AG04450 (cell line): ENCODE data around the gene MARS1. TPM values are rescaled to one million over a fixed set of nuclear protein-coding genes. Genes with fewer than 3 reads are reported as not detected.

Source experiments
- CTCF ChIA-PET: fragments of 300-600, 350-600 bp; formaldehyde crosslinking; extraction: SDS; loops from one replicate; lab custom pipeline; 2022; ENCODE audit warnings: antibody characterized with exemption, inconsistent platforms; lab: Charles Lee
- POLR2A ChIA-PET: fragments of 350-600 bp; formaldehyde crosslinking; extraction: SDS; loops from one replicate; lab custom pipeline; 2021; ENCODE audit warnings: antibody characterized with exemption, inconsistent platforms; lab: Yijun Ruan, JAX
- DNase-seq: peaks from one replicate; pipeline ENCODE4 v3.0.0-alpha.2; 2011; ENCODE audit warnings: low read depth, low spot score
- H3K27ac ChIP-seq: one replicate; pipeline ENCODE4 v1.5.1; 2012; ENCODE audit warnings: low read depth, low read length, control low read depth
- H3K27me3 ChIP-seq: one replicate; pipeline ENCODE4 v1.6.0; 2012; ENCODE audit warnings: low read length; ENCODE audit not compliant: control insufficient read depth, insufficient read depth
- H3K4me3 ChIP-seq: 2 replicates; pipeline ENCODE4 v1.5.1; 2011; ENCODE audit warnings: mild to moderate bottlenecking, low read depth, low read length, control low read depth
- H3K9me3 ChIP-seq: 2 replicates; pipeline ENCODE4 v1.5.1; 2012; ENCODE audit warnings: low read length; ENCODE audit not compliant: control insufficient read depth, insufficient read depth
- CTCF ChIP-seq: IDR thresholded peaks from 2 replicates; pipeline ENCODE4 v1.5.1; 2011; ENCODE audit warnings: low read depth, low read length, control low read depth, inconsistent platforms
- polyA plus RNA-seq: library from polyadenylated mRNA; depleted of rRNA; stranded (reverse); fragments of >200 nt; gene quantifications from 2 replicates; pipeline ENCODE4 v1.2.3, GENCODE V29; 2011

The MARS1 gene
- polyA plus RNA-seq, 1 experiment: 236 TPM

- POLR2A ChIA-PET: no interaction called here
- CTCF ChIA-PET: no interaction called here
- Histone ChIP-seq H3K9me3 (peaks cover 2% of the 10 kb centered on the region; the same call in 1 of the 2 replicates), H3K4me3 (no peak overlapping the region), H3K27me3 (peaks cover 45% of the 10 kb centered on the region), H3K27ac (no peak overlapping the region)
- no peak for DNase-seq
- TF ChIP-seq CTCF: no peak
Observed at GRCh38 chr12:57551637-57552305, 63.9 kb downstream of the MARS1 start.

GRCh38 chr12:57552306-57552651 lies 64.4 kb downstream of the MARS1 start:
- CTCF ChIA-PET: interaction anchor here (0.9 kb wide), 1 partner anchor 31 kb away, joined by 3 read pairs; no protein-coding TSS in a partner anchor
- no peak for TF ChIP-seq CTCF
- H3K27ac ChIP-seq: no peak overlapping the region
- POLR2A ChIA-PET: no interaction called here
- DNase-seq: no peak
- peaks cover 45% of the 10 kb centered on the region for H3K27me3 ChIP-seq
- H3K9me3 ChIP-seq: no peaks in the 10 kb centered on the region
- no peak overlapping the region for H3K4me3 ChIP-seq

GRCh38 chr12:57552835-57553313 lies 65.0 kb downstream of the MARS1 start:
- POLR2A ChIA-PET: interaction anchor here (1.0 kb wide), 1 partner anchor 58 kb away, joined by 3 read pairs; the partner anchor contains the start of gene ARHGEF25
- no peak for DNase-seq
- H3K4me3 ChIP-seq: no peak overlapping the region
- no peaks in the 10 kb centered on the region for H3K9me3 ChIP-seq
- no peak for TF ChIP-seq CTCF
- CTCF ChIA-PET: interaction anchor here (0.9 kb wide), 1 partner anchor 31 kb away, joined by 3 read pairs; no protein-coding TSS in a partner anchor
- H3K27ac ChIP-seq: no peak overlapping the region
- H3K27me3 ChIP-seq: peaks cover 45% of the 10 kb centered on the region

- Histone ChIP-seq H3K27me3 (peaks cover 40% of the 10 kb centered on the region), H3K4me3 (no peak overlapping the region), H3K9me3 (no peaks in the 10 kb centered on the region), H3K27ac (no peak overlapping the region)
- no peak for DNase-seq
- TF ChIP-seq CTCF: no peak
- ChIA-PET POLR2A (interaction anchor here (1.0 kb wide), 1 partner anchor 58 kb away, joined by 3 read pairs; the partner anchor contains the start of gene ARHGEF25), CTCF (interaction anchor here (0.9 kb wide), 2 partner anchors 30 kb away, joined by 3 read pairs; no protein-coding TSS in a partner anchor)
Observed at GRCh38 chr12:57553343-57554202, 65.7 kb downstream of the MARS1 start.

GRCh38 chr12:57554453-57554852 lies 66.6 kb downstream of the MARS1 start:
- no peak for TF ChIP-seq CTCF
- ChIA-PET CTCF (no interaction called here), POLR2A (no interaction called here)
- peaks cover 32% of the 10 kb centered on the region for H3K27me3 ChIP-seq
- DNase-seq: no peak
- no peak overlapping the region for H3K4me3 ChIP-seq
- H3K9me3 ChIP-seq: no peaks in the 10 kb centered on the region
- H3K27ac ChIP-seq: no peak overlapping the region
